Measurements from ENCODE around the gene DAPK2.

The DAPK2 gene

DNA sequence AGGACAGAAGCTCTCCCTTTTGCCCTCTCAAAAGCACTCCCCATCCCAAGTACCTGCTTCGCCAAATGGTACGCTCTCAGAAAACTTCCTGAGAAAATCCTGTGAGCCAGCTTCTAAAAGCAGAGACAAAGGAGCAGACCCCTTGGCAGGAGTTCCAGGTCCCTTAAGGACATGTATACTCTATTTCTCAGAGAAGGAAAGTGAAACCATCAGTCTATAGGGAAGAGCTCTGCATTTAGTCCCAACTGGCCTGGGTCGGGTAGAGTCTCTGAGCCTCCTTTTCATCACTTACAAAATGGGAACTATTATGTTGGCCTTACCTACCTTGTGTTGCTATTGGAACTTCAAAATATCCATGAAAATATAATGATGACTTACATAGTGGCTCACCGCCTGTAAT lies 19.7 kb downstream of the DAPK2 start:
- H3K4me3 ChIP-seq (ENCODE audit: low read depth, low read length): no peak overlapping the region

DNA sequence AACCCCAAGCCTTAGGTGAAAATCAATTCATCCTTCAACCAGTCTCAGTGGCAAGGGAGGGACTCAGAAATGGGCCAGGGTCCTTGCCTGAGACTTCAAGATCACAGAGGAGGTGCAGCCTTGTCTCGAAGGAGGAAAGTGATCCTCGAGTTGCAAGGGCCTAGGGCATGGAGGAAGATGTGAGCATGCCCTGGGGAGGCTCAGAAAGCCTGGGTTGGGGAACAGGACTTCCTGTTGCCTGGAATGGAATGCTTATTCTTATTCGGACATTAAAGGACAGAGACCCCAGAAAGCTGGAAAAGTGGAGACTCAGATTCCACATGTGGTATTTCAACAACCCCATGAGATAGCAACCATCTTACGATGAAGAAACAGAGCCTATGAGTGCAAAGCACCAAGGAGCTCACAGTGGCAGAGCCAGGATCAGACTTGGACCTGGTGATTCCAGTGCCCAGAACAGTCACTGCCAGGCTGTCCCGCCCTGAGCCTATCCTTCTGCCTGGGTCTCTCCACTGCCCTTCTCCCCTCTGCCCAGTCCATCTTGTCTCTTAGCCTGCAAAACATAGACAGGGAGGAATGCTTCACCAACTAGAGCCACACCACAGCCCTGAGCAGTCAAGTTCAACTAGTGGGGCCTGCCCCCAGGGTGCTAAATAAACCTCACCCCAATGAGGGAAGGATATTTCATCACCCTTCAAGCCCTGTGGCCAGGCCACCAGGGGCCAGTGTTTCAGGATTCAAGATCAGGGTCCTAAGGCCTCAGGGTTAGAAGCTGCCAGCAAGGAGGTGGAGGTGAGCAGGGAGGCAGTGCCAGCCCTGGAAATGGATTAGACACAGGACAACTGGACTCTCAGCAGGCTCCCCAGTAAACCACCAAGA lies 21.9 kb downstream of the DAPK2 start:
- no peak overlapping the region for H3K4me3 ChIP-seq (ENCODE audit: low read depth, low read length)

DNA sequence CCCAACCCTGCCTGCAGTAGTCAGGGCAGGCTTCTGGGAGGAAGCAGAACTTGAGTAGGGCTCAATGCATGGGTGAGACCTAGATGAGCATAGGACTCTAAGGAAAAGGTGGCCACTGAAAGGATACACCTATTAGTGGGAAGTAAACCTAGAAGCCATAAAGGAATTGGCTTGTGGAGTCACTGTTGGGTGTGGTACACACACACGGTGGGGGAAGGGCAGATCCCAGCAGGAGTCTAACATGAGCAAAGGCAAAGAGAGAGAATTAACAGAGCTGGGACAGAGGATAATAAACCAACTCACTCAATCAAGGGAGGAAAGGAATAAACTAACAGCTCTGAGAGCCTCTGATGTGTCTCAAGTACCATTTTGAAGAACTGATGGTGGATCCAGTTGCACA lies 23.1 kb downstream of the DAPK2 start:
- no peak overlapping the region for H3K4me3 ChIP-seq (ENCODE audit: low read depth, low read length)

DNA sequence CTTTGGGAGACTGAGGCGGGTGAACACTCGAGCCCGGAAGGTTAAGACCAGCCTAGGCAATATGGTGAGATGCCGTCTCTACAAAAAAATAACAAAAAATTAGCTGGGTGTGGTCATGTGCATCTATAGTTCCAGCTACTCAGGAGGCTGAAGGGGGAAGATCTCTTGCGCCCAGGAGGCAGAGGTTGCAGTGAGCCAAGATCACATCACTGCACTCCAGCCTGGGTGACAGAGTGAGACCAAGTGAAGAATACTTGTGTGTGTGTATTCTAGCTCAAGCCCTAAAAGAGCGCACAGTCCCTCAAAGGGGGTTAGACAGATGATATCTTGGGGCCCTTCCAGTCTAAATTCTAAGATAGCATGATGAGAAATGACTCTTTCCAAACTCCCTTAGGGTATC lies 23.7 kb downstream of the DAPK2 start:
- no peak overlapping the region for H3K4me3 ChIP-seq (ENCODE audit: low read depth, low read length)

DNA sequence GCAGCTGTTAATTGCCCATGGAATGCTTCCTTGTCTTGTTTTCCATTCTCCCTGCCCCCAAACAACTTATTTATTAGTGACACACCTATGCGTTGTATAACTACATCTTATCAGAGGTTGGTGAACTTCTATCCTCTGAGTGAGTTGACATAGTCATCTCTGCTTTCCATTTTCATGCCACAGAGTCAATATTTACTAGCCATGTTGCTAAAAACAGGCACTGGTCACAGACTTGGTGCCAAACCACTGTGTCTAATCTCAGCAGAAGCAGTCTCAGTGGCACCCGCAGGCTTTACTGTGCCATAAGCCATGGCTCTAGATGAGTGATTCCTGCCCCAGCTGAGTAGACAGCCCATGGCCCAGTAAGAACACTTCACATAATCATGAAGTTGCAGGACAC lies 26.5 kb downstream of the DAPK2 start:
- no peak overlapping the region for H3K4me3 ChIP-seq (ENCODE audit: low read depth, low read length)

DNA sequence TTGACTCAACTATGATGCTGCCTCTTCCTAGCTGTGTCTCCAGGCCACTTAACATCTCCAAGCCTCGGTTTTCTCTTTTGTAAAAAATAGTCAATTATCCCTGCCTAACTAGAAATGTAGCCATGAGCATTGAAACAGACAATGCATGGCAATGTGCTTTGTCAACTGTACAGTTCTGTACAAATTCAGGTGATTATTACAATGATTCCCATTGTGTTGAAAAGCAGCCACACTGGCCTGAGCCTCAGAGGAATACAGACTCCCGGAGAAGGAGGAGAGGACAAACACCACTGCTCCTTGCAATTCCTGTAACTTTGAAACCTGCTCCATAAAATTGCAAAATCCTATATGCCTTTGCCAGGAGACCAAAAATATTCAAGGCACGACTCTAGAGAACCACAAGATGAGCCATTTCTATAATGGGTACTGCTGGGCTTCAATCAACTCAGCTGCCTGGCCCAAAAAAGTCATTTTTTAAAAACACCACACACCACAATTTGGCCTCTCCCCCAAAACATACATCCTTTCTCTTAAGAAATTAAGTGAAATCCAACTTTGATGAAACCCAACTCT lies 28.6 kb downstream of the DAPK2 start:
- H3K4me3 ChIP-seq (ENCODE audit: low read depth, low read length): no peak overlapping the region

DNA sequence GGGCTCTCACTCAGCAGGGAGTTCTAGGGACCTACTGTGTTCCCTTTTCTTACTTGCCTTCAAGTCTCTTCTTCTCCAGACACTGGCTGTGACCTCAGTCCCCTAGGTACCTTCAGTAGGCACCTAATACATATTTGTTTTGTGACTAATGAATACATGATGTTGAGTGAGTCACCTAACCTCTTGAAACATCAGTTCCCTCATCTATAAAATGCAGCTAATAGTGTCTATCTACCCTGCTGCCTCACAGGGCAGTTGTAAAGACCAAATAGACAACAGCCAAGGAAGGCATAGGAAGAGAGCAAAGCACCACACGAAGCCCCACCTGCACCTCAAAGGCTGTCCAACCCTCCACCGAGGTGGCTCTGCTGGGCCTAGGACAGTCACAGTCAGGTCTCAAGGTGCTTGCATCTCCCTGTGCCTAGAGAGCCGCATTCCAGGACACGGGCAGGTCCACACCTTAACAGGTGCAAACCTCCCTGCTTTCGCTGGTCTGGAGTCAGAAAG lies 29.1 kb downstream of the DAPK2 start:
- H3K4me3 ChIP-seq (ENCODE audit: low read depth, low read length): no peak overlapping the region

DNA sequence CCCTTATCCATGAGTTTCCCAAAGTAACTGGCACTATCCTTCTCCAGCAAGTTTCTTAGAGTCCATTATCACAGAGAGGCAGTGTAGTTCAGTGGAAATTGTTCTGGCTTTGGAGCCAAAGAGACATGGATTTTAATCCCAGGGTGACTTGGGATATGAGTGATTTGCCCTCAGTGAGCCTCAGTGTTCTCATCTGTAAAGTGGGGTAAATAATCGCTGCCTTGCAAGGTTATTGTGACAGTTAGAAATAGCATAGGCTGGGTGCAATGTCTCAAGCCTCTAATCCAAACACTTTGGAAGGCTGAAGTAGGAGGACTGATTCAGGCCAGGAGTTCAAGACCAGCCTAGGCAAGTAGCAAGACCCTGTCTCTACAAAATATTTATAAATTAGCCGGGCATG lies 30.0 kb downstream of the DAPK2 start:
- H3K4me3 ChIP-seq (ENCODE audit: low read depth, low read length): no peak overlapping the region

DNA sequence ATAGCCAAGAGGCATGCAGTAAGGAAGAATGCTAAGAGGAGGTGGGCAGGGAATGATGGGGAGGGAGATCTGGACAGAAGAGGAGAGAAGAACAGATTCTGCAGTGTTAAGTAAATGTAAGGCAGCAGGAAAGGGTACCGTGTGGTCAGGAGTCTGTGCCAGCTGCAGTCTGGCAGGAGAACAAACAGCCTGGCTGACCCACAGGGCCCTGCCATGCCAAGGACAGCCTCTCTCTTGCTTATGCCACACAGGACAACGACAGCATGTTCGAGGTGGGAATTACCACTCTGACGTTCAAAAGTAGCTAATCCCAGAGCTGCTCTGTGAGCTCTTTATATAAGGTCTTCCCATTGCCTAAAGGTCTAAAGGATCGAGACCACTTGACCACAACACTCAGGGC lies 31.3 kb downstream of the DAPK2 start:
- no peak overlapping the region for H3K4me3 ChIP-seq (ENCODE audit: low read depth, low read length)

DNA sequence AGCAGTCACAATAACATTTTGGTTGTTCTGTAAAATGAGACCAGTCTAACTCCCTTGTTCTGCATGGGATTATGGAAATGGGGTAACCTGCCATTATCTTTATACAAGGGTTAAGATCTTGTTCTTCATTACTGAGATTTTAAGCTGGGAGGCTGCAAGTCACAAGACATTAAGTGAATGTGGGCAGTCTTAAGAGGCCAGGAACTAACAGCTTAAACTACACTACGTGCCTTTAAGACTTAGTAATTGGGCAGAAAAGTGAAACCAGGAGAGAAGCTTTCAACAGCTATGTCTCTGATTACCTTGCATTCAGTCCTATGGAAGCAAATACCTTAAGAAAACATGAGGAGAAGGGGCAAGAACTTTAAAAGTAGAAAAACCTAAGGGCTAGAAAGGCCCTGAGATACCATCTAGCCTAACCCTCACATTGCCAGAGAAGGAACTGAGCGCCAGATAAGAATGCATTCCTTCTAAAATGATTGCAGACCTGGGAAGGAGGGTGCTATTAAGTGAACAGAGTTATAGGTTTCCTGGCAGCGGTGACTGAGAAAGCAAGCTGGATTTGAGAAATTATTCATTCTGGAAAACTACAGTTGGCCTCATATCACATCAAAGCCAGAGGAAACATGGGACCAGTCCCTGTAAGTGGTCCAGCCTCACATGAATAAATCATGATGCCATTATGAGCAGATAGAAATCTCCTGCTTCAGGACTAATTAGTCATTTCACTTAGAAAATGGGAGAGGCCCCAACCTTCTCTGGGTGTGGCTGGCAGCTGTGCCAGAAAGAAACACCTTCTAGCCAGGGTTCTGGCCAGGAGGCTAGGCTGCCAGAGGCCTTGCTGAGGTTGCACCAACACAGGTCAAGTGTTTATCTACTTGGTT lies 32.9 kb downstream of the DAPK2 start:
- H3K4me3 ChIP-seq (ENCODE audit: low read depth, low read length): no peak overlapping the region

DNA sequence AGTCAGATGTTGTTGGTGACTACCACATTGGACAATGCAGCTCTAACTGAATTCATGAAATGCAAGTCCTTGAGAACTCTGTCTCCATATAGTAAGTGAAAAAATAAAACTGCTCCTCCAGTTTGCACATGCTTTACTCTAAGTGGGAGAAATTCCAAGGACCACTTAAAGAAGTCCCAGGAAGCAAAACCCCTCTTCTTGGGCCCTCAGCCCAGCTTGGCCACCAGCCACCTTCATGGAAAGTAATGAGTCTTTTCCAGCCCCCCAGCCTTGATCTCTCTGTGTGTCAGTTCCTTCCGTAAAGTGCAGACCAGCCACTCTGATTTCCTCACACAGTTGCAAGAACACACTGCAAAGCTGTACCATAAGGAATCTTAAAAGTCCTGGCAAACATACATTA lies 34.5 kb downstream of the DAPK2 start:
- no peak overlapping the region for H3K4me3 ChIP-seq (ENCODE audit: low read depth, low read length)

DNA sequence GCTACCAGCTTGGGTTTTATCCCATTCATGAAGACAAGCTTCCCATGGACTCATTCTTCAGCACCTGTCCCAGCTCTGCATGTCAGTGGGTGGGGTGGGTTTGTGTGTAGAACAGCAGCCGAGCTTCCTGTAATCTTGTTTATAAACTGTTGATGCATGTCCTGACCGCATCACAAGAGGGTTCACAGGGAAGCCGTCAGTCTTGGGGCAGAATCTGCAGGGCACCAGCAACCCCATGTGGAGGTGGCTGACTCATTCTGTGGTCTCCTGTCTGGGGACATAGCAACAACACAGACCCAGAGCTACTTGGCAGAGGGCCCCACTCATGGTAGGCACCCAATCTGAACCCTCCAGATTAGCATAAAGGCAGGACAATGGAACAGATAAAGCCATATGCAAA lies 35.6 kb downstream of the DAPK2 start:
- H3K4me3 ChIP-seq (ENCODE audit: low read depth, low read length): no peak overlapping the region

DNA sequence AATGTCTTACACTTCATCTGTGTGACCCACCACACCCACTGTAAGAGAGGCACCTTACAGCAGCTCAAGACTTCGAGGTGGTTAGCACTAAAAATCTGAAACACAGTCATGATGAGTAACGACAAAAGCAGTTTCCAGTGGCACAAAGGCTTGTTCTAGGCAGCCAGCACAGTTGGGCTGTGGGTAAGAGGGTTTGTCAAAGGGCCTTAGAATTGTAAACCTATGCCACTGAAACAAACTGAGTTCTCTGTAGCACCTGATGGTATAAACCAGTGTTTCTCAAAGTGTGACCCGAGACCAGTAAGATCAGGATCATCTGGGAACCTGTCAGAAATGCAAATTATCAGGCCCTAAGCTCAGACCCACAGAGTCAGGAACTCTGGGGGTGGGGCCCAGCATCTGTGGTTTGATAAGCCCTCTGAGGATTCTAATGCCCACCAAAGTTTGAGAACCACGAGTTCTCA lies 36.5 kb downstream of the DAPK2 start:
- H3K4me3 ChIP-seq (ENCODE audit: low read depth, low read length): no peak overlapping the region

DNA sequence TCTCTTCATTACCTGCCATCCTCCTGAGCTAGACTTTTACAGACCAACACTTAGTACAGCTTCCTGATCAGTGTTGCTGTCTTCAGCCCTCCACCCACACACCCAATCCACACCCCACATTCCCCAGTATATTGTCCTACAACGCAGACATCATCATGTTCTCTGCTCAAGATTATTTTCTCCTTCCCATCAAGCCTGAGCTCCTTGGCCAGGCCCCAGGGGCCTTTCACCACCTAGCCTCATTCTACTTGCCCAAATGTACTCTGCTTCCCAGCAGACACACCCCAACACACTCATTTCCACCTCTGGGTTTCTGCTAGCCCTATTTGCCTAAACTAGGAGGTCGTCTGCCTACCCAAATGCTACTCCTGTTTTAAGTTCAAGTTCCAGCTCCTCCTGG lies 37.0 kb downstream of the DAPK2 start:
- H3K4me3 ChIP-seq (ENCODE audit: low read depth, low read length): no peak overlapping the region

DNA sequence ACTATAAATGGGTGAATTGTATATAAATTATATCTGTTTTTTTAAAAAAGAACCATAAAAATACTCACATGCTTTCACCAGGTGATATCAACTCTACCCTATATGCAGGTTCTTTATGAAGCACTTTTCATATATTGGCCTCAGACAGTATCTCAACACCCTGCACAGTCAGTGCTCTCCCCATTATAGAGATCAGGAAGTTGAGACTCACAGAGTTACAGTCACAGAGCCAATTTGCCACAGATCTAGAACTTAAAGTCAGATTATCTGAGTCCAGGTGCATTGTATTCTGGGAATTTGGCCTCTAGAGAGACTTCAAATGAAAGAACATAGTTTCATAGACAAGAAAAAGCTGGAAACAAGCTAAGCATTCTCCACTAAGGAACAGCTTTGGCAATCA lies 38.1 kb downstream of the DAPK2 start:
- no peak overlapping the region for H3K4me3 ChIP-seq (ENCODE audit: low read depth, low read length)

DNA sequence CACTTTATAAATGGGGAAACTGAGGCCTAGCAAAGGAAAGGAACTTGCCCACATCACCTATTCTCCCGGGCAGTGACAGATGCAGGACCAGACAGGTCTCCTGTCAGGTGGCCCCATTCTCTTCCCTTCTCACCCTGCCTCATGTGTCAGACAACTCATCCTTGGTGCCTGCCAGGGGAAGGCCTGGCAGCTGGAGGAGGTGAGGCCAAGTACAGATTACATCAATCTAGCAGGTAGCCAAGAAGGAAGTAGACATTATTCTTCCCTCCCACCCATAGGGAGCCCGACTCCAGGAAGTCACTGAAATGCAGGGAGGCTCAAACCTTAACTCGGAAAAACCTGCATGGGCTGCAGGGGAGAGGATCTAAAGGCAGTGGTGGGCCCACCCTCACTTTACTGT lies 39.6 kb downstream of the DAPK2 start:
- no peak overlapping the region for H3K4me3 ChIP-seq (ENCODE audit: low read depth, low read length)

DNA sequence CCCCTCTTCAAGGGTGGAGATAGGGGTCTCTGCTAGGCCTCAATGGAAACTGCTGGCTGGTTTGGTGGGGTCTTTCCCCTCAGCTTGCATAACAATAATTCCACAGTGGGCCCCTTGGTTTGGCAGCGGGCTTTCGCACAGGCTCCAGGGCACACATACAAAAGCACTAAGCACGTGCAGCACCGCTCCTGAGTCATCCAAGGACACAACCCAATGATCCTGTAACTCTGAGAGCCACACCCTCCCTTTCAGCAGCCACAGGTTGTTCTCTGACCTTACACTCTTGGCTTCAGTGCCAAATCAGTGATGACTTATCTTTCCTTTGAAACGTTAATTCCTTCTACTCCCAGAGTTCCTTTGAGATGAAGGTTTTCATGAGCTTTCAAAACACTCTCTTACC lies 41.7 kb downstream of the DAPK2 start:
- H3K4me3 ChIP-seq (ENCODE audit: low read depth, low read length): no peak overlapping the region

DNA sequence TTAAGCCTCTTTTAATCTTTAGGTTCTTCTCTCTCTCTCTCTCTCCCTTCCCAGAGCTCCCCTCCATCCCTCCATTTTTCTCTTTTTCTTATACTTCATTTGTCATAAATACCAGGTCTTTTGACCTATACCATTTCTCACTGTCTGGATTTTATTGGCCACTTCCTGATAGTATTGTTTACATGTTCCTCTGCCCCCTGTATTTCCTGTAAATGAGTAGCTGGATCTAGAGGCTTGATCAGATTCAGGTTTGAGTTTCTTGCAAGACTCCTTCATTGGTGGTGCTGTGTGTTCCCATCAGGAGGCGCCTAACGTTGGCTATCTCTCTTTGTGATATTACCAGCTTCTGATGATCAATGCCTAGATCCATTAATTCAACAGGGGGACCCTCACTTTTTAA lies 42.2 kb downstream of the DAPK2 start:
- H3K4me3 ChIP-seq (ENCODE audit: low read depth, low read length): no peak overlapping the region

DNA sequence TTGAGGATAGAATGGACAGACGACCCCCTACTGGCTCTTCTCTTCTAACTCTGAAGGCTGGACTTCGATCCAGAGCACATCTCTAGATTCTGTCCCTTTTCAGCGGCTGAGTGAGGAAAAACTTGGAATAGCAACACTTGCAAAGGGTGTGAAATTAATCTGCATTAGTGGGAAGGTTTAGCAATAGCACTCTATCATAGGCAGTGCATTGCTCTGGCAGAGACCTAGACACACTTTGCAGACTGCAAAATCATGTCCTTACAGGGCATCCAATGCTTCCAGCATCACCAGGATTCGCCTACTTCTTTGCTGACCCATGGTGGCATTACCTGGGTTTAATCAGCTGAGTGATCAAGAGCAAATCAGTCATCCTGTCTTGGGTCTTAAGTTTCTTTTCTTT lies 43.1 kb downstream of the DAPK2 start:
- H3K4me3 ChIP-seq (ENCODE audit: low read depth, low read length): no peak overlapping the region

DNA sequence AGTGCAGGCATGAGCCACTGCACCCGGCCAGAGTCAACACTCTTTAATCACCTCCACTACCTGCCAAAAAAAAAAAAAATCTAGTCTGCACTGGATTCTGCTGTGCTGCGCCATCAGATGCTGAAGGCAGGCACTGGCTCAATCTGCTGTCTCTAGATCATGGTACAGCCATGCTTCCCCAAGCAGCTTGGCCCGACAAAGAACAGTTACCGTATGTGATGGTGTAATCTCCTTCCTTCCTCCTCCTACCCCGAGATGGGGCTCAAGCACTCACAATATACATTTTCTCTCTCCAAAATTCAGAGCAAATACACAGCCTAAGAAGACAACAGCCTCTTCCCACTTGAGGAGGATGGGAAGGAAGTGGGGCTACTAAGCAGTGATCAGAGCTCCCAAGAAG lies 45.1 kb downstream of the DAPK2 start:
- no peak overlapping the region for H3K4me3 ChIP-seq (ENCODE audit: low read depth, low read length)

DNA sequence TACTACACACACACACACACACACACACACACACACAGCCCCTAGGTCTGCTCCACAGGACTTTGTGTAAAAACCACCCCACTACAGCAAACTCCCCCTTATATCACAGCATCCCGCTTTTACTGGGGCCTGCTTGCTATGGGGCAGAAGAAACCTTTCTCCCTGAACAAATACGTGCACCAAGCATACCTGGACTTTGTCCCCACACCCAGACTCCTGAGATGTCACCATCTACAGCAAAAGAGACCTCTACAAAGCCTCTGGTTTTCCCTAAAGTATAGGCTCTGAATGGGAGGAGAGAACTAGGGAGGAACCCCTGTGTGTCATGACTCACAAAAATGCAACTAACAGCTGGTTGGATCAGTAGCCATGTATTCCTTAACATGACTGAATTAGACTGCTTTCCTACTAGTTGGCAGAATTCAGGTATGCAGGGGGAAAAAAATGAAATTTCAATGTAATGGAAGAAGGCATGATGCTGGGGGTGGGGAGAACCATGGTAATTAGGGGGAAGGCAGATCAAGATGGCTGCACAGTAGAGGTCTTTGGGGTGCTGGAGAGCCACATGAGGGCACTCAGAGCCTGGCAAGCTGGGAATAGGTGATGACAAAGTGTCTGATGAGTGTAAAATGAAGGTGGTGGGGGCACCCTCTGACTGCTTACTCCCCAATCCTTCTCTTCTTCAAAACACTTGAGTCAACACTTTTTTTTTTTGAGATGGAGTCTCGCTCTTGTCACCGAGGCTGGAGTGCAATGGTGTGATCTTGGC lies 45.9 kb downstream of the DAPK2 start:
- no peak overlapping the region for H3K4me3 ChIP-seq (ENCODE audit: low read depth, low read length)

Measured in iPS-11a (cell line).